HG03469 (cell line): Measurements from ENCODE around the gene CCL3.
"Not testable (repeated sequence)": the region's sequence is repeated elsewhere in the genome, so short reads cannot be mapped to it uniquely, and the experiment has no call there.

ENCODE experiments used
- ATAC-seq: cut with Tn5 transposase; IDR thresholded peaks from one replicate; pipeline ENCODE4 v1.9.1; 2021; ENCODE audit warnings: mild to moderate bottlenecking, moderate library complexity, moderate number of reproducible peaks; ENCODE audit not compliant: unreplicated experiment

Gene CCL3

DNA sequence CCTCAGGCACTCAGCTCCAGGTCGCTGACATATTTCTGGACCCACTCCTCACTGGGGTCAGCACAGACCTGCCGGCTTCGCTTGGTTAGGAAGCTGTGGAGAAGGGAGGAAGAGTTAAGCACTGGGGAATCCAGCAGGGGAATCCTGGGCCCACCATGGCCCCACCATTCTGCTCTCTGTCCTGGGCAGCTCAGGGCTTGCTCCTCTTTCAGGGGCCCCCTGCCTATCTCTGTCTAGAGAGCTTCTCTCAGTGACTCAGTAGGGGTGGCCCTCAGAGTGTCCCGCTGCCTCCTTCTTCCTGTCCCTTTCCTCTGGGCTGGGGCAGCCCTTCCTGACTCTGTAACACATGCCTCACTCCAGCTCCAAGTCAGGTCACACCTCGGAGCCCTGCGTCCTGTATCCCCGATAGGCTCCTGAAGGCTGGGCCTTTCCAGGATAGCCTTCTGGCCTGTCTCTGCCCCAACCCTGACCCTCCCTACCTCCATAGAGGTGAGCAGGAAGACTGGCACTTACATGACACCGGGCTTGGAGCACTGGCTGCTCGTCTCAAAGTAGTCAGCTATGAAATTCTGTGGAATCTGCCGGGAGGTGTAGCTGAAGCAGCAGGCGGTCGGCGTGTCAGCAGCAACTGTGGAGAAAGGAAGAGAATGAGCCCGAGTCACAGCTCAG is 1.1 kb downstream of the CCL3 start:
- no peak for ATAC-seq

GRCh38 chr17:36087897-36088572 is 1.9 kb downstream of the CCL3 start:
- not testable (repeated sequence) for ATAC-seq

GRCh38 chr17:36087471-36087870 is 2.5 kb downstream of the CCL3 start:
- not testable (repeated sequence) for ATAC-seq

GRCh38 chr17:36086791-36087190 is 3.2 kb downstream of the CCL3 start:
- ATAC-seq = no peak

DNA sequence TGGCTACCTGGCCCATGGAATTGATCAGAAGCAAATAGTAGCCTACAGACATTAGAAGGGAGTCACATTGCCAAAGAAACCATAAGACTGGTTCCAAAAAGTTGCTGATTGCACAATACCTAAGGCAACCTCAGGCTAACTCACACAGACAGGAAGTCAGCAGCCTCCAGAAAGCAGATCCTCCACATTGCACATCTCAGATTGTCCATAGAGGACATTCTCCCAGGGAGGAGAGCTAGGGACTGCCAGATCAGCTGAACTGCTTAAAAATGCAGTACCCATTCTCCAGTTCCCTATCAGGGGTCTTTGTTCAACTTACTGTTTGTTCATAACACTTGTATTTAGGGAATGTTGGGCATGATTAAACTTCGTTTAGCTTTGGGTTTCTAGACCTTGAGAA is 4.2 kb downstream of the CCL3 start:
- ATAC-seq = no peak

- ATAC-seq = not testable (repeated sequence)
These were observed 6.3 kb downstream of the CCL3 start for GRCh38 chr17:36083691-36084090.

DNA sequence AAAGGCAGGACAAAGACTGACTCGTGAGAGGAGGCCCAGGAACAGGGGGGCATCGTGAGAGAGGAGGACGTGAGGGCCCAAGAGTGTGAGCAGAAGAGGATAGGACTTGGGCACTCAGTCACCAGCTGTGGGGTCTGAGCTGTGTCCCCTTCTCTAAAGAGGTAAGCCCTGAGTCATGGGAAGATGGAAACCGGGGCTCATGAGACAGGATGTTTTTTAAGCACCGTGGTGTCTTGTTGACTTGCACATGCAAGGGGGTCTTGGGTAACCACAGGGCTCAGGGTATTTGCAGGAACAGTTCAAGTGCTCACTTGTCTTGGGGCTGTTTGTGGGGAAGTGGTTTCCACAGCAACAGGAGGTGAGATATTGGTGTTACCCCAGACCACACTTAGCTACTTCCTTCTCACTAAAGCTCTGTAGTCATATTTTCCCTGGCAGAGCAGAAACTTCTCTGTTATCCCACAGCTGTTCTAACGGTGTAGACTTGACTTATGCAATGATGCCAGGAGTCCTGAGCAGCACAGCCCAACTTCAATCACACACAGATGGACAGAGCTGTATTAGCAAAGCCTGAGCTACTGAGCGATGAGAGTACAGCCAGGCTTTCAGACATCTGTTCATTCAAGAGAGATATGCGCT is 7.3 kb downstream of the CCL3 start:
- ATAC-seq = not testable (repeated sequence)

- ATAC-seq = not testable (repeated sequence)
These were observed 8.1 kb downstream of the CCL3 start for GRCh38 chr17:36081681-36082471.

GRCh38 chr17:36074365-36074764 is 15.6 kb downstream of the CCL3 start:
- ATAC-seq = no peak

DNA sequence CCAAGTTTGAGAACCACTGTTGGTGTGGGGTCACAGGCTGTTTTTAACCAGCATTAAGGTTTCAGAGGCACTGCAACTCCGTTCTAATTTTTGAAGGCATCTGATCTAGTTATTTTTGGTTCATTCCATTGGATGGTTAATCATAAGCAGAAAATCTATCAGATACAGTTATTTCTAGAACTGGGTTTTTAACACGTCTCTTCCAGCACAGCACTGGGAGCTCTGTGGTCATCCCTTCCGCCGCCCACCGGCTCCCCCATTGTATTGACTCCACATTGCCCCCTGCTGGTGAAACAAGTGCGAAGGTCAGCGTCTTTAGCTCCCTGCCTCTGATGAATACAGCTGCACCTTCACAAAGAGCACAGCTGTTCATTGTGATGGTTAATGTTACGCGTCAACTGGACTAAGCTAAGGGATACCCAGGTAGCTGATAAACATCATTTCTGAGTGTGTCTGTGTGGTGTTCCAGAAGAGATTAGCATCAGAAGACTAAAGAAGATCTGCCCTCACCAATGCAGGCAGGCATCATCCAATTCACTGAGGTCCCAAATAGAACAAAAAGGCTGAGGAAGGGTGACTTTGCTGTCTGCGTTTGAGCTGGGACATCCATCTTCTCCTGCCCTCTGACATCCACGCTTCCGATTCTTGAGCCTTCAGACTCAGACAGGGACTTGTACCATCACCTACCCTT is 17.4 kb downstream of the CCL3 start:
- no peak for ATAC-seq

DNA sequence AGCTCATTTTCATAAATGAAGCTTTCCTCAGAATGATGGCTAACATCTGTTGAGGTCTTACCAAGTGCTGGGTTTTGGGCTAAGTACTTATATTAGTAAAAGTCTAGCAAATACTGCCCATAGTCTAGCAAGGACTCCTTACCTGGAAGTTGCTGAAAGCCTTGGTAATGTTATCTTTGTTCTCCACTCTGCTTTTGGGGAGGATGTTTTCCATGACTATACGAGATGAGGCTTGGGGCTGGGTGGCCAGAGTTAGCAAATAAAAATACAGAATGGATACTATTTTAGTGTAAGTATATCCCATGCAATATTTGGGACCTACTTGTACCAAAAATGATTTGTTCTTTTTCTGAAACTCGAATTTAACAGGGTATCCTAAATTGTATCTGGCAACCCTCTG is 18.2 kb downstream of the CCL3 start:
- ATAC-seq = no peak

DNA sequence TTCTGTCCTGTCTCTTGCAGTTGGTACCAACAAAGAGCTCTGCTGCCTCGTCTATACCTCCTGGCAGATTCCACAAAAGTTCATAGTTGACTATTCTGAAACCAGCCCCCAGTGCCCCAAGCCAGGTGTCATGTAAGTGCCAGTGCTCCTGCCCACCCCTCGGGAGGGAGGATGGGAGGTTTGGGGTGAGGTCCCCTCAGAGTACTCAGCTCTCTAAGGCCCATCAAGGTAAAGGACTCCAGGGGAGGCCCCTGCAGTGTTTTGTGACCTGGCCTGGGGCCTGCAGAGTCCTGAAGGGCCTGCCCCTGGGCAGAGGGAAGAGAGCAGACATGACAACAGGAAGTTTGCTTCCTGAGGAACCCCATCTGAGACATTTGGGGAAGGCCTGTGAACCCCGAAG is 19.5 kb downstream of the CCL3 start:
- no peak for ATAC-seq

- no peak for ATAC-seq
These were observed 20.8 kb downstream of the CCL3 start for GRCh38 chr17:36069136-36069535.

DNA sequence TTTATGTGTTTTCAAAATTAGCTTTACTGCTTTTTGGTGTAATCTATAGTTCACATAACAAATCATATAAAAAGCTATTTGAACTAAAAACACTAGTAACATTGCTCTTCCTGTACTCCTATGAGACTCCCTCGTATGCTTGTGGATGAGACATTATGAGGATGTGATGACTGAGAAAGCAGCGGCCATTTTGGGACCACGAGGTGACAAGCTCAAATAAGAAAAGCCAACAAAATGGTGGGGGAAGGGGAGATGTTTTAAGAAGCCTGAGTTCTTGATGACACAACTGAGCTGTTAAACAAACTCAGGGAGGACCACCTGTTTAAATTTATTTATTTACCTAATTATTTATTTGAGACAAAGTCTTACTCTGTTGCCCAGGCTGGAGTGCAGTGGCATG is 21.4 kb downstream of the CCL3 start:
- ATAC-seq = no peak

GRCh38 chr17:36066365-36066985 is 23.5 kb downstream of the CCL3 start:
- no peak for ATAC-seq

DNA sequence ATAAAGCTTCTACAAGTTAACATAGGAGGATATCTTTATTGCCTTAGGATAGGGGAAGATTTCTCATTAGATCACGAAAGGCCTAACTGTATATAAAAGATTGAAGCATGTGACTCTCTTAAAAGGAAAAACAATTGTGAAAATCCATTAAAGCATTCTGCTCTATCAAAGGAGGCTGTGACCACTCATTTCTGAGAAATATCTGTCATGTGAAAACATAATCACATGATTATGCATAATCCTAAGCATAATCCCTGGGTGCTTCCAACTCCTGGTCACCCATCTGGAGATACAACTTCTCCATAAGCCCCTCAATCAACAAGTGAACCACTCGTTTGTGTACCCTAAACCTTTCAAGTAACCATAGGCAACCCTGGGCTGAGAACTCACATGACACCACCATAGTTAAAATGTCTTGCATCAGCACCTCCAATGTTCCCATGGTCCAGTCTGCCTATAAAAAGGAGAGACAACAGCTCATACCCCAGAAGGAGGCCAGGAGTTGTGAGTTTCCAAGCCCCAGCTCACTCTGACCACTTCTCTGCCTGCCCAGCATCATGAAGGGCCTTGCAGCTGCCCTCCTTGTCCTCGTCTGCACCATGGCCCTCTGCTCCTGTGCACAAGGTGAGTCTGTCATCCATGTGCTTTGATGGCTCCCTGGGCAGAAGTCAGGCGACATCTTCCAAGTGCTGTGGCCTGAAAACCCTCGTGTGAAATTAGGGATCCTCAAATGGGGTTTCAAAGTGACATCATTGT is 26.0 kb downstream of the CCL3 start, which contains the start of gene CCL18:
Gene CCL18 (plus strand): TSS at position 487 of the 756 bp plus-strand sequence. CDS start 71 bp downstream, at position 558.
- ATAC-seq = no peak

- no peak for ATAC-seq
These were observed 29.1 kb downstream of the CCL3 start for GRCh38 chr17:36060816-36061215.

DNA sequence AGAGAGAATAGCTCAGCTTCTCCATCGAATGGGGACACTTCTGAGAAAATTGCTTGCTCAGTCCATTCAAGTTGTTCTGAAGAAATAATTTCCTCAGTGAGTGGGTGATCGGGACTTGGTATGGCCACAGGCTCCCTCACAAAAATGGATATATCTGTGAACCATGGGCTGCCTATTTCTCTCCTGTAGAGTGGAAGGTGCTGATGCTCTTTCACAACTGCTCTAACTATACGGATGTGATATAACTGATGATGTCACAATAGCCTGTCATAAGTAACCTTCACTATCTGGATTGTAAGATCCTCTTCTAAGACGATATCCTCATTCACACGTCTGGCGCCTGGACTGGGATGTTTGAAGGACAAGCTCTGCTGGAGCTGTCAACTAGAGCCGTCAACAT is 30.5 kb downstream of the CCL3 start:
- ATAC-seq = no peak

GRCh38 chr17:36057911-36058310 is 32.0 kb downstream of the CCL3 start:
- ATAC-seq = no peak
